ENCODE measurements around the gene SALL4. TPM values are rescaled to one million over a fixed set of nuclear protein-coding genes. Genes with fewer than 3 reads are reported as not detected.
"Not testable (repeated sequence)": the region's sequence is repeated elsewhere in the genome, so short reads cannot be mapped to it uniquely, and the experiment has no call there.

The SALL4 gene
- polyA plus RNA-seq, 1 of the 3 experiments (the other 2 are of a cell fraction) = 0.82 TPM

- no peak for DNase-seq
- TF ChIP-seq SIN3A (IDR thresholded peaks at IDR 0.05; ENCODE audit: borderline replicate concordance, low read depth, low read length) (no peak), REST (IDR thresholded peaks at IDR 0.05; ENCODE audit: low read depth, low read length) (no peak), CHD2 (IDR thresholded peaks at IDR 0.05; ENCODE audit: low read length, partially characterized antibody) (no peak)
- no peaks in the 10 kb centered on the region for H3K79me2 ChIP-seq (ENCODE audit: insufficient read depth)
- no peaks in the 10 kb centered on the region for H3F3A ChIP-seq (replicated peaks; ENCODE audit: insufficient read depth)
- ChIA-PET POLR2A (no interaction called here), CTCF (no interaction called here)
- H3K4me2 ChIP-seq = no peak overlapping the region
- no peaks in the 10 kb centered on the region for H3K9me2 ChIP-seq
- no peaks in the 10 kb centered on the region for H3K36me3 ChIP-seq (replicated peaks in 1 of 2; ENCODE audit: control insufficient read depth in 1 of 2, insufficient read depth in 2 of 2, low read length in 1 of 2)
- H3K9me3 ChIP-seq = no peaks in the 10 kb centered on the region
- no peak overlapping the region for H3K27ac ChIP-seq (ENCODE audit: low read depth in 2 of 2, low read length in 1 of 2)
- no peak overlapping the region for H2AFZ ChIP-seq (ENCODE audit: low read depth)
- WGBS (ENCODE audit: low lambda C conversion rate) = 76% methylated on average over 8 of the region's 8 CpGs
- no peak overlapping the region for H3K9ac ChIP-seq
- H3K4me3 ChIP-seq (ENCODE audit: low read depth in 2 of 2, low read length in 1 of 2) = no peak overlapping the region
- no peaks in the 10 kb centered on the region for H3K4me1 ChIP-seq (ENCODE audit: control insufficient read depth in 1 of 2, insufficient read depth in 2 of 2, low read depth in 1 of 2, low read length in 1 of 2)
- H4K20me1 ChIP-seq (ENCODE audit: insufficient read depth) = no peaks in the 10 kb centered on the region
- H3K27me3 ChIP-seq (ENCODE audit: insufficient read depth) = no peaks in the 10 kb centered on the region
These were observed 24.1 kb upstream of the SALL4 start for GRCh38 chr20:51826372-51826771.

DNA sequence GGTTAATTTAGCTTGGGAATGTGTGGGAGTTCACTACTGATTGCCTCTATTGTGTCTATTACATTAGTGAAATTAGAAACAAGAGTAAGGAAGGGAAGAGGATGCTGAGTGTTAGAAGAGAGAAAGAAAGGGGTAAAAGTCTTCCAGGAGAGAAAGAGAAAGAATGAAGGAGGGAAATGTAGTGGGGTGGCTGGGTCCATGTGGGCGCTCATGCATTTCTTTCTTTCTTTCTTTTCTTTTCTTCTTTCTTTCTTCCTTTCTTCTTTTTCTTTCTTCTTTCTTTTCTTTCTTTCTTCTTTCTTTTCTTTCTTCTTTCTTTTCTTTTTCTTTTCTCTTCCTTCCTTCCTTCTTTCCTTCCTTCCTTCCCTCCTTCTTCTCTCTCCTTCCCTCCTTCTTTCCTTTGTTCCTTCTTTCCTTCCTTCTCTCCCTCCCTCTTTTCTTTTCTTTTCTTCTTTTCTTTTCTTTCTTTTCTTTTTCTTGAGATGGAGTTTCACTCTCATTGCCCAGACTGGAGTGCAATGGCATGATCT lies 16.2 kb upstream of the SALL4 start:
- H3K4me1 ChIP-seq (ENCODE audit: control insufficient read depth in 1 of 2, insufficient read depth in 2 of 2, low read depth in 1 of 2, low read length in 1 of 2) = no peaks in the 10 kb centered on the region
- no peaks in the 10 kb centered on the region for H3K79me2 ChIP-seq (ENCODE audit: insufficient read depth)
- no peak overlapping the region for H3K4me3 ChIP-seq (ENCODE audit: low read depth in 2 of 2, low read length in 1 of 2)
- no peak overlapping the region for H3K4me2 ChIP-seq
- H2AFZ ChIP-seq (ENCODE audit: low read depth) = no peak overlapping the region
- no peak overlapping the region for H3K9ac ChIP-seq
- ChIA-PET CTCF (interaction anchor here (1.5 kb wide), 1 partner anchor 19 kb away, joined by 4 read pairs; no protein-coding TSS in a partner anchor), POLR2A (no interaction called here)
- no peak for DNase-seq
- no peaks in the 10 kb centered on the region for H3K27me3 ChIP-seq (ENCODE audit: insufficient read depth)
- H4K20me1 ChIP-seq (ENCODE audit: insufficient read depth) = no peaks in the 10 kb centered on the region
- H3F3A ChIP-seq (replicated peaks; ENCODE audit: insufficient read depth) = no peaks in the 10 kb centered on the region
- WGBS (ENCODE audit: low lambda C conversion rate) = 56% methylated on average over 1 of the region's 1 CpG
- no peaks in the 10 kb centered on the region for H3K9me2 ChIP-seq
- H3K27ac ChIP-seq (ENCODE audit: low read depth in 2 of 2, low read length in 1 of 2) = no peak overlapping the region
- TF ChIP-seq CHD2 (IDR thresholded peaks at IDR 0.05; ENCODE audit: low read length, partially characterized antibody) = no peak
- no peak for TF ChIP-seq TAF1 (IDR thresholded peaks at IDR 0.05; ENCODE audit: borderline replicate concordance, low read depth, low read length)
- no peak for TF ChIP-seq FOSL2 (IDR thresholded peaks at IDR 0.05; ENCODE audit: borderline replicate concordance, low read depth)
- TF ChIP-seq RFX5 (IDR thresholded peaks at IDR 0.05; ENCODE audit: low read length) = no peak
- no peak for TF ChIP-seq RCOR1 (IDR thresholded peaks at IDR 0.05; ENCODE audit: low read length)
- TF ChIP-seq FOXM1 (IDR thresholded peaks at IDR 0.05; ENCODE audit: low read depth) = no peak
- no peak for TF ChIP-seq MXI1 (IDR thresholded peaks at IDR 0.05; ENCODE audit: low read depth, low read length)
- TF ChIP-seq SMC3 (IDR thresholded peaks at IDR 0.05; ENCODE audit: low read depth, low read length) = no peak
- no peak for TF ChIP-seq RXRA (IDR thresholded peaks at IDR 0.05; ENCODE audit: borderline replicate concordance, low read depth)
- TF ChIP-seq NFIC (IDR thresholded peaks at IDR 0.05; ENCODE audit: borderline replicate concordance) = no peak
- no peak for TF ChIP-seq REST (IDR thresholded peaks at IDR 0.05; ENCODE audit: low read depth, low read length)
- TF ChIP-seq YY1 (IDR thresholded peaks at IDR 0.05; ENCODE audit: low read depth) = no peak
- TF ChIP-seq RAD21 (IDR thresholded peaks at IDR 0.05; ENCODE audit: low read length) = no peak
- TF ChIP-seq TCF12 (IDR thresholded peaks at IDR 0.05) = no peak
- H3K36me3 ChIP-seq (replicated peaks in 1 of 2; ENCODE audit: control insufficient read depth in 1 of 2, insufficient read depth in 2 of 2, low read length in 1 of 2) = no peaks in the 10 kb centered on the region
- H3K9me3 ChIP-seq = no peaks in the 10 kb centered on the region

DNA sequence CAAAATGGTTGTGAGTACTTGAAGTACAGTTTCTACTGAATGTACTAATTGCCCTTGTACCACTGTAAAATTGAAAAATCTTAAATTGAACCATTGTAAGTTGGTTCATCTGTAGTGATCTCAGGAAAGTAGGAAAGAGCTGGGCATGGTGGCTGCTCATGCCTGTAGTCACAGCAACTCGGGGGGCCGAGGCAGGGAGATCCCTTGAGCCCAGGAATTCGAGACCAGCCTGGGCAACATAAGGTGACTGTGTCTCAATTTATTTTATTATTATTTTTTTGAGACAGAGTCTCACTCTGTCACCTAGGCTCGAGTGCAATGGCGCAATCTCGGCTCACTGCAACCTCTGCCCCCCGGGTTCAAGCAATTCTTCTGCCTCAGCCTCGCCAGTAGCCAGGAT lies 14.5 kb upstream of the SALL4 start:
- CTCF ChIA-PET; POLR2A ChIA-PET; H3K27me3 ChIP-seq (ENCODE audit: insufficient read depth); H2AFZ ChIP-seq (ENCODE audit: low read depth); H3K79me2 ChIP-seq (ENCODE audit: insufficient read depth); H3K4me1 ChIP-seq (ENCODE audit: control insufficient read depth in 1 of 2, insufficient read depth in 2 of 2, low read depth in 1 of 2, low read length in 1 of 2); H3K9me3 ChIP-seq; H3K4me2 ChIP-seq; H3F3A ChIP-seq (replicated peaks; ENCODE audit: insufficient read depth); H4K20me1 ChIP-seq (ENCODE audit: insufficient read depth); H3K36me3 ChIP-seq (replicated peaks in 1 of 2; ENCODE audit: control insufficient read depth in 1 of 2, insufficient read depth in 2 of 2, low read length in 1 of 2); H3K9ac ChIP-seq; H3K9me2 ChIP-seq; H3K27ac ChIP-seq (ENCODE audit: low read depth in 2 of 2, low read length in 1 of 2); H3K4me3 ChIP-seq (ENCODE audit: low read depth in 2 of 2, low read length in 1 of 2); DNase-seq: not testable (repeated sequence)
- 77% methylated on average over 8 of the region's 8 CpGs for WGBS (ENCODE audit: low lambda C conversion rate)
